ENCODE measurements around the gene FLT3LG. TPM values are rescaled to one million over a fixed set of nuclear protein-coding genes. Genes with fewer than 3 reads are reported as not detected.
"Not testable (repeated sequence)": the region's sequence is repeated elsewhere in the genome, so short reads cannot be mapped to it uniquely, and the experiment has no call there.

FLT3LG gene
- total and polyA plus RNA-seq, 2 donors: 3.4 to 18.8 TPM

- H3K4me3 ChIP-seq (ENCODE audit: low read depth, low read length): no peak overlapping the region
- H3K4me1 ChIP-seq (ENCODE audit: insufficient read depth): no peaks in the 10 kb centered on the region
- peaks cover 2% of the 10 kb centered on the region for H3K36me3 ChIP-seq (ENCODE audit: insufficient read depth)
- H3K27ac ChIP-seq (ENCODE audit: low read depth): no peak overlapping the region
- DNase-seq (ENCODE audit: extremely low spot score): no peak
- 98% methylated on average over 37 of the region's 37 CpGs for WGBS
These were observed 12.4 kb upstream of the FLT3LG start for GRCh38 chr19:49461656-49462055.

- DNase-seq (ENCODE audit: extremely low spot score): no peak
- H3K36me3 ChIP-seq (ENCODE audit: insufficient read depth): peaks cover 2% of the 10 kb centered on the region
- H3K4me1 ChIP-seq (ENCODE audit: insufficient read depth): no peaks in the 10 kb centered on the region
- 87% methylated on average over 12 of the region's 12 CpGs for WGBS
- H3K4me3 ChIP-seq (ENCODE audit: low read depth, low read length): no peak overlapping the region
- H3K27ac ChIP-seq (ENCODE audit: low read depth): no peak overlapping the region
These were observed 11.5 kb upstream of the FLT3LG start for GRCh38 chr19:49462492-49462891.

GRCh38 chr19:49463960-49464740 lies 9.9 kb upstream of the FLT3LG start:
- Histone ChIP-seq H3K4me1 (ENCODE audit: insufficient read depth) (no peaks in the 10 kb centered on the region), H3K36me3 (ENCODE audit: insufficient read depth) (peaks cover 2% of the 10 kb centered on the region), H3K27ac (ENCODE audit: low read depth) (no peak overlapping the region), H3K4me3 (ENCODE audit: low read depth, low read length) (no peak overlapping the region)
- 91% methylated on average over 39 of the region's 39 CpGs for WGBS
- no peak for DNase-seq (ENCODE audit: extremely low spot score)

- Histone ChIP-seq H3K36me3 (ENCODE audit: insufficient read depth) (peaks cover 2% of the 10 kb centered on the region), H3K4me1 (ENCODE audit: insufficient read depth) (no peaks in the 10 kb centered on the region), H3K4me3 (ENCODE audit: low read depth, low read length) (no peak overlapping the region), H3K27ac (ENCODE audit: low read depth) (no peak overlapping the region)
- 89% methylated on average over 3 of the region's 3 CpGs for WGBS
- no peak for DNase-seq (ENCODE audit: extremely low spot score)
These were observed 8.6 kb upstream of the FLT3LG start for GRCh38 chr19:49465371-49465770.

- Histone ChIP-seq H3K27ac (ENCODE audit: low read depth) (peak overlapping the region; percentile 70), H3K4me1 (ENCODE audit: insufficient read depth) (no peaks in the 10 kb centered on the region), H3K36me3 (ENCODE audit: insufficient read depth) (peaks cover 2% of the 10 kb centered on the region), H3K4me3 (ENCODE audit: low read depth, low read length) (no peak overlapping the region)
- 81% methylated on average over 19 of the region's 19 CpGs for WGBS
- DNase-seq (ENCODE audit: extremely low spot score): no peak
These were observed 5.8 kb upstream of the FLT3LG start for GRCh38 chr19:49468199-49468598.

- Histone ChIP-seq H3K4me1 (ENCODE audit: insufficient read depth) (no peaks in the 10 kb centered on the region), H3K4me3 (ENCODE audit: low read depth, low read length) (no peak overlapping the region), H3K36me3 (ENCODE audit: insufficient read depth) (peaks cover 2% of the 10 kb centered on the region), H3K27ac (ENCODE audit: low read depth) (peak overlapping the region; percentile 70)
- 48% methylated on average over 15 of the region's 15 CpGs for WGBS
- peak; percentile 75 for DNase-seq (ENCODE audit: extremely low spot score)
These were observed 5.1 kb upstream of the FLT3LG start for GRCh38 chr19:49468746-49469447.

GRCh38 chr19:49469828-49470614 lies 4.0 kb upstream of the FLT3LG start:
- Histone ChIP-seq H3K36me3 (ENCODE audit: insufficient read depth) (peaks cover 2% of the 10 kb centered on the region), H3K4me3 (ENCODE audit: low read depth, low read length) (no peak overlapping the region), H3K4me1 (ENCODE audit: insufficient read depth) (no peaks in the 10 kb centered on the region), H3K27ac (ENCODE audit: low read depth) (peak overlapping the region; percentile 53)
- WGBS: 81% methylated on average over 25 of the region's 25 CpGs
- DNase-seq (ENCODE audit: extremely low spot score): no peak

- no peaks in the 10 kb centered on the region for H3K36me3 ChIP-seq (ENCODE audit: insufficient read depth)
- no peak overlapping the region for H3K4me3 ChIP-seq (ENCODE audit: low read depth, low read length)
- no peak overlapping the region for H3K27ac ChIP-seq (ENCODE audit: low read depth)
- H3K4me1 ChIP-seq (ENCODE audit: insufficient read depth): no peaks in the 10 kb centered on the region
- no peak for DNase-seq (ENCODE audit: extremely low spot score)
- WGBS: 75% methylated on average over 8 of the region's 8 CpGs
These were observed 3.4 kb upstream of the FLT3LG start for GRCh38 chr19:49470615-49470978.

GRCh38 chr19:49472936-49473335 lies 1.1 kb upstream of the FLT3LG start:
- Histone ChIP-seq H3K27ac (ENCODE audit: low read depth) (no peak overlapping the region), H3K36me3 (ENCODE audit: insufficient read depth) (no peaks in the 10 kb centered on the region), H3K4me1 (ENCODE audit: insufficient read depth) (no peaks in the 10 kb centered on the region), H3K4me3 (ENCODE audit: low read depth, low read length) (no peak overlapping the region)
- no peak for DNase-seq (ENCODE audit: extremely low spot score)
- WGBS: 73% methylated on average over 9 of the region's 9 CpGs

- H3K4me3 ChIP-seq (ENCODE audit: low read depth, low read length): peak overlapping the region; percentile 77
- not testable (repeated sequence) for DNase-seq (ENCODE audit: extremely low spot score); H3K27ac ChIP-seq (ENCODE audit: low read depth); H3K4me1 ChIP-seq (ENCODE audit: insufficient read depth); H3K36me3 ChIP-seq (ENCODE audit: insufficient read depth)
- WGBS: 69% methylated on average over 9 of the region's 9 CpGs
These were observed 531 bp upstream of the FLT3LG start for GRCh38 chr19:49473501-49473867.

- DNase-seq (ENCODE audit: extremely low spot score): no peak
- H3K36me3 ChIP-seq (ENCODE audit: insufficient read depth): no peaks in the 10 kb centered on the region
- 8% methylated on average over 11 of the region's 11 CpGs for WGBS
- peak overlapping the region; percentile 77 for H3K4me3 ChIP-seq (ENCODE audit: low read depth, low read length)
- peak overlapping the region; percentile 53 for H3K27ac ChIP-seq (ENCODE audit: low read depth)
- H3K4me1 ChIP-seq (ENCODE audit: insufficient read depth): no peaks in the 10 kb centered on the region
These were observed 518 bp downstream of the FLT3LG start for GRCh38 chr19:49474542-49474924.

- no peak for DNase-seq (ENCODE audit: extremely low spot score)
- WGBS: 62% methylated on average over 15 of the region's 15 CpGs
- Histone ChIP-seq H3K27ac (ENCODE audit: low read depth) (peak overlapping the region; percentile 53), H3K4me3 (ENCODE audit: low read depth, low read length) (no peak overlapping the region), H3K4me1 (ENCODE audit: insufficient read depth) (no peaks in the 10 kb centered on the region), H3K36me3 (ENCODE audit: insufficient read depth) (no peaks in the 10 kb centered on the region)
These were observed 1.3 kb downstream of the FLT3LG start for GRCh38 chr19:49475191-49475917.

Measured in urinary bladder (tissue), 4 donors.